CD4-positive, CD25-positive, alpha-beta regulatory T cell (primary cell): Measurements from ENCODE around the gene TEX53. TPM values are rescaled to one million over a fixed set of nuclear protein-coding genes. Genes with fewer than 3 reads are reported as not detected.

Source experiments
- ATAC-seq, 2 donors: fragments of 150-1000 bp; cut with Tn5 transposase; one replicate each; pipeline ENCODE4 v1.10.0; 2021; ENCODE audit warnings: low read depth in 2 of 2, moderate number of reproducible peaks in 2 of 2, moderate library complexity in 1 of 2
- DNase-seq, 3 donors: peaks; one replicate each; pipeline versions ENCODE4 v3.0.0 to v3.0.0-alpha.2; 2012 to 2022; ENCODE audit warnings: mixed read lengths in 1 of 3
- H3K27ac ChIP-seq: one replicate; pipeline ENCODE4 v1.7.0; 2013; ENCODE audit warnings: mild to moderate bottlenecking, low read length; ENCODE audit not compliant: insufficient read depth, poor library complexity, severe bottlenecking
- H3K27me3 ChIP-seq: one replicate; pipeline ENCODE4 v1.7.0; 2013; ENCODE audit warnings: low read length; ENCODE audit not compliant: control insufficient read depth, insufficient read depth
- H3K36me3 ChIP-seq: one replicate; pipeline ENCODE4 v1.7.0; 2013; ENCODE audit warnings: mild to moderate bottlenecking, low read length, moderate library complexity; ENCODE audit not compliant: control insufficient read depth, insufficient read depth
- H3K4me1 ChIP-seq: 2 replicates; pipeline ENCODE4 v1.7.0; 2013; ENCODE audit warnings: mild to moderate bottlenecking, low read length; ENCODE audit not compliant: insufficient read depth, control insufficient read depth, poor library complexity, severe bottlenecking
- H3K4me3 ChIP-seq: one replicate; pipeline ENCODE4 v1.7.0; 2013; ENCODE audit warnings: low read depth, mild to moderate bottlenecking, low read length, moderate library complexity
- H3K9me3 ChIP-seq, 2 experiments: 1 replicate in 1 of 2; 2 replicates in 1 of 2; pipeline ENCODE4 v1.7.0; 2013; ENCODE audit warnings: low read length in 2 of 2, mild to moderate bottlenecking in 1 of 2, moderate library complexity in 1 of 2; ENCODE audit not compliant: control insufficient read depth in 2 of 2
- H3K27ac Mint-ChIP-seq, 3 donors: one replicate each; pipeline ENCODE4 v1.8.0; 2020 to 2022; ENCODE audit warnings: mild to moderate bottlenecking in 3 of 3, mixed read lengths in 3 of 3, moderate library complexity in 2 of 3
- H3K27me3 Mint-ChIP-seq: one replicate; pipeline ENCODE4 v1.8.0; 2022; ENCODE audit warnings: mild to moderate bottlenecking, mixed read lengths
- H3K36me3 Mint-ChIP-seq: one replicate; pipeline ENCODE4 v1.8.0; 2020; ENCODE audit warnings: mixed read lengths
- H3K4me1 Mint-ChIP-seq, 4 donors: one replicate each; pipeline ENCODE4 v1.8.0; 2020 to 2022; ENCODE audit warnings: mixed read lengths in 4 of 4, mild to moderate bottlenecking in 1 of 4
- H3K4me3 Mint-ChIP-seq, 4 donors: one replicate each; pipeline ENCODE4 v1.8.0; 2020 to 2022; ENCODE audit warnings: mild to moderate bottlenecking in 4 of 4, mixed read lengths in 4 of 4, moderate library complexity in 3 of 4
- H3K9me3 Mint-ChIP-seq, 7 donors: one replicate each; pipeline ENCODE4 v1.8.0; 2020 to 2022; ENCODE audit warnings: mixed read lengths in 7 of 7, mild to moderate bottlenecking in 3 of 7, moderate library complexity in 2 of 7
- polyA plus RNA-seq, 4 donors: library from polyadenylated mRNA; unstranded; fragments of 300-500 nt; fragmentation: Illumina TruSeq; gene quantifications; one replicate each; pipeline ENCODE4 v1.2.3, GENCODE V29; 2021
- total RNA-seq: library from RNA; stranded (reverse); gene quantifications from one replicate; pipeline ENCODE4 v1.2.3, GENCODE V29; 2022

Gene TEX53
- total and polyA plus RNA-seq, 5 donors from 2014 or later: not detected

DNA sequence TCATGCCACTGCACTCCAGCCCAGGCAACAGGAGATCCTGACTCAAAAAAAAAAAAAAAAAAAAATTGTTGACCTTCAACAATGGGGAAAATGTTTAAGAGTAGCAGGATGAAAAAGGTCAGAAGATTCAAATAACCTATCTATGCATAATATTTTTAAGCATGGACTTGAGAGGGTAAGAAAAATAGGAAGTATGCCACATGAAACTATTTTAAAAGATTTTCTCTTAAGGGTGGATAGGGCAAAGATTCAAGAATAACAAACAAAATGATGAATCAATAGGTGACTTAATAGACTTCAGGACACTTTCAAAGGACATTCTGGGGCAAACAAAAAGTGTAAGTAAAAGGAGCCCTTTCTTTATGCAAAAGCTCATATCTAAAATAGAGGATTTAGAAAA is 21.2 kb upstream of the TEX53 start:
- Histone ChIP-seq H3K36me3 (no peaks in the 10 kb centered on the region), H3K4me1 (peaks cover 6% of the 10 kb centered on the region), H3K27me3 (peaks cover 20% of the 10 kb centered on the region), H3K4me3 (no peak overlapping the region), H3K27ac (no peak overlapping the region), H3K9me3 (no peaks in the 10 kb centered on the region)
- no peaks in the 10 kb centered on the region for H3K36me3 Mint-ChIP-seq
- H3K9me3 Mint-ChIP-seq: peaks cover 0 to 2% (median 0%) of the 10 kb centered on the region in 7 donors
- no peak overlapping the region for H3K4me3 Mint-ChIP-seq
- peaks cover 50% of the 10 kb centered on the region for H3K27me3 Mint-ChIP-seq
- no peak overlapping the region for H3K27ac Mint-ChIP-seq
- H3K4me1 Mint-ChIP-seq: peaks cover 0 to 7% (median 5%) of the 10 kb centered on the region in 4 donors
- ATAC-seq (no peak), DNase-seq (no peak)

- Histone ChIP-seq H3K36me3 (no peaks in the 10 kb centered on the region), H3K27me3 (peaks cover 20% of the 10 kb centered on the region), H3K4me3 (no peak overlapping the region), H3K27ac (no peak overlapping the region), H3K9me3 (no peaks in the 10 kb centered on the region), H3K4me1 (peaks cover 6% of the 10 kb centered on the region)
- Mint-ChIP-seq H3K36me3 (no peaks in the 10 kb centered on the region), H3K4me3 (no peak overlapping the region), H3K27me3 (peaks cover 50% of the 10 kb centered on the region), H3K9me3 (peaks cover 0 to 2% (median 0%) of the 10 kb centered on the region in 7 donors), H3K27ac (no peak overlapping the region), H3K4me1 (peaks cover 0 to 7% (median 5%) of the 10 kb centered on the region in 4 donors)
- ATAC-seq (no peak), DNase-seq (no peak)
These were observed 20.5 kb upstream of the TEX53 start for GRCh38 chr9:114678130-114678529.

- no peak overlapping the region for H3K4me3 Mint-ChIP-seq
- no peak overlapping the region for H3K4me3 ChIP-seq
- no peak overlapping the region for H3K27ac Mint-ChIP-seq
- H3K4me1 Mint-ChIP-seq: peaks cover 0 to 7% (median 5%) of the 10 kb centered on the region in 4 donors
- H3K9me3 ChIP-seq: no peaks in the 10 kb centered on the region
- peaks cover 50% of the 10 kb centered on the region for H3K27me3 Mint-ChIP-seq
- H3K27me3 ChIP-seq: peaks cover 20% of the 10 kb centered on the region
- no peak for ATAC-seq
- no peaks in the 10 kb centered on the region for H3K36me3 Mint-ChIP-seq
- peaks cover 6% of the 10 kb centered on the region for H3K4me1 ChIP-seq
- no peaks in the 10 kb centered on the region for H3K36me3 ChIP-seq
- no peak overlapping the region for H3K27ac ChIP-seq
- no peak for DNase-seq
- H3K9me3 Mint-ChIP-seq: peaks cover 0 to 2% (median 0%) of the 10 kb centered on the region in 7 donors
These were observed 19.8 kb upstream of the TEX53 start for GRCh38 chr9:114677418-114677817.

DNA sequence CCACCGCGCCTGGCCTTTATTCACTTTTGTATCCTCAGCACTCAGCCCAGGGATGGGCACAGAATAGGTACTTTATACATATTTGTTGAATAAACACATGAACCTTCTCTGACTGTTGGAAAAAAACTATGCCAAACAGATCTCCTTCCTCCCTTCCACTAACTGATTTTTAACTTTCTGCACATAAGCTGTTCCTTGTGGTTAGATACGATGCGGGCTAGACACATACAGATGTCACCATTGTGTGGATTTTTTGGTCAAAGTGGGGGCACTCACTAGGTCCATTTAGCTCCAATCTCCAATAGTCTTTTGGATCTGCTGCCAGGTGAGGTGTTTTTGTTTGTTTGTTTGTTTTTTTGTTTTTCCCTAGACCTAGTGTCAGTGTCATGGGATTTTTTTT is 19.3 kb upstream of the TEX53 start:
- H3K27ac ChIP-seq: no peak overlapping the region
- no peaks in the 10 kb centered on the region for H3K36me3 Mint-ChIP-seq
- H3K9me3 ChIP-seq: no peaks in the 10 kb centered on the region
- H3K27me3 ChIP-seq: peaks cover 20% of the 10 kb centered on the region
- H3K27ac Mint-ChIP-seq: peak overlapping the region in 1 of 3 donors; percentile 9
- H3K4me1 Mint-ChIP-seq: peaks cover 0 to 6% (median 5%) of the 10 kb centered on the region in 4 donors
- no peak for ATAC-seq
- H3K9me3 Mint-ChIP-seq: peaks cover 0 to 2% (median 0%) of the 10 kb centered on the region in 7 donors
- H3K27me3 Mint-ChIP-seq: peaks cover 50% of the 10 kb centered on the region
- no peak for DNase-seq
- no peak overlapping the region for H3K4me3 Mint-ChIP-seq
- H3K4me1 ChIP-seq: peaks cover 4% of the 10 kb centered on the region
- H3K36me3 ChIP-seq: no peaks in the 10 kb centered on the region
- H3K4me3 ChIP-seq: no peak overlapping the region

GRCh38 chr9:114674798-114675540 is 17.4 kb upstream of the TEX53 start:
- H3K27me3 Mint-ChIP-seq: peaks cover 52% of the 10 kb centered on the region
- H3K27ac Mint-ChIP-seq: no peak overlapping the region
- H3K4me3 Mint-ChIP-seq: no peak overlapping the region

DNA sequence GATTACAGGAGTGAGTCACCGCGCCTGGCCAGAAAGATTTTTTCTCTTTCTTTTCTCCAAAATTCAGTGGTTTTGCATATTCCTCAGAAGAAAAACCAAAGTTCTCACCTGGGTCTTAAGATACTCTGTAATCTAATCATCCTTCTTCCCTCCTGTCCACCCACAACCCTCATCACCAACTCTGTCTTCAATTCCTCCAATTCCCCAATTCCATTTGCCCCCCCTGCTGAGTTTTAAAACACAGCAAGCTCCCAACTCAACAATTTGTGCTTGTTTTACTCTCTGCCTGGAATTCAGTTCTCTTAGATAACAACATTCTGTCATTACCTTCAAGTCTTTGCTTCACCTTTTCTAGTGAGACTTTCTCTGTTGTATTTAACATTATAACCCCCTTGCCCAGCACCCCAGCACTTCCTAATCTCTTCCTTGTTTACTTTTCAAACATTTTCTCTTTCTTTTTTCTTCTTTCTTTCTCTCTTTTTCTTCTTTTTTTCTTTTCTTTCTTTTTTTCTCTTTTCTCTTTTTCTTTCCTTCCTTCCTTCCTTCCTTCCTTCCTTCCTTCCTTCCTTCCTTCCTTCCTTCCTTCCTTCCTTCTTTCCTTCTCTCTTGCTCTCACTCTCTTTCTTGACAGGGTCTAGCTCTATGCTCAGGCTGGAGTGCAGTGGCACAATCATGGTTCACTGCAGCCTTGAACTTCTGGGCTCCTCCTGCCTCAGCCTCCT is 16.6 kb upstream of the TEX53 start:
- Mint-ChIP-seq H3K27me3 (peaks cover 51% of the 10 kb centered on the region), H3K27ac (no peak overlapping the region), H3K4me3 (no peak overlapping the region), H3K36me3 (no peaks in the 10 kb centered on the region), H3K9me3 (peaks cover 0 to 5% (median 0%) of the 10 kb centered on the region in 7 donors), H3K4me1 (no peaks in the 10 kb centered on the region)
- DNase-seq (no peak), ATAC-seq (no peak)
- Histone ChIP-seq H3K9me3 (peaks cover 0 to 3% of the 10 kb centered on the region in 2 experiments), H3K36me3 (no peaks in the 10 kb centered on the region), H3K27ac (no peak overlapping the region), H3K4me1 (no peaks in the 10 kb centered on the region), H3K27me3 (peaks cover 20% of the 10 kb centered on the region), H3K4me3 (no peak overlapping the region)

More at GRCh38 chr9:114674798-114675540, 17.4 kb upstream of the TEX53 start:
- DNase-seq: no peak
- H3K4me1 Mint-ChIP-seq: no peaks in the 10 kb centered on the region
- peaks cover 0 to 3% of the 10 kb centered on the region in 2 experiments for H3K9me3 ChIP-seq
- ATAC-seq: no peak
- H3K4me3 ChIP-seq: no peak overlapping the region
- no peaks in the 10 kb centered on the region for H3K36me3 ChIP-seq
- no peaks in the 10 kb centered on the region for H3K4me1 ChIP-seq
- peaks cover 21% of the 10 kb centered on the region for H3K27me3 ChIP-seq
- H3K36me3 Mint-ChIP-seq: no peaks in the 10 kb centered on the region
- no peak overlapping the region for H3K27ac ChIP-seq
- peaks cover 0 to 5% (median 0%) of the 10 kb centered on the region in 7 donors for H3K9me3 Mint-ChIP-seq

- Mint-ChIP-seq H3K27ac (no peak overlapping the region), H3K9me3 (peaks cover 0 to 5% (median 0%) of the 10 kb centered on the region in 7 donors), H3K27me3 (peaks cover 37% of the 10 kb centered on the region), H3K4me3 (no peak overlapping the region), H3K36me3 (no peaks in the 10 kb centered on the region), H3K4me1 (no peaks in the 10 kb centered on the region)
- DNase-seq (no peak), ATAC-seq (no peak)
- no peaks in the 10 kb centered on the region for H3K36me3 ChIP-seq
- H3K4me3 ChIP-seq: no peak overlapping the region
- no peak overlapping the region for H3K27ac ChIP-seq
- H3K27me3 ChIP-seq: peaks cover 11% of the 10 kb centered on the region
- peaks cover 0 to 3% of the 10 kb centered on the region in 2 experiments for H3K9me3 ChIP-seq
- no peaks in the 10 kb centered on the region for H3K4me1 ChIP-seq
These were observed 14.0 kb upstream of the TEX53 start for GRCh38 chr9:114671605-114672004.
